GM13977 (cell line): ENCODE data around the gene ABI1.

Experiments used
- DNase-seq: peaks from one replicate; pipeline ENCODE4 v3.0.0; 2012; ENCODE audit warnings: low spot score
- CTCF ChIP-seq: IDR thresholded peaks from 2 replicates; pipeline ENCODE4 v1.5.1; 2012; ENCODE audit warnings: mild to moderate bottlenecking, control low read depth; ENCODE audit not compliant: insufficient read depth; ENCODE audit errors: extremely low read depth, missing control alignments
- in situ Hi-C: fragments of 300-500 bp; cut with MboI; formaldehyde crosslinking; loops from one replicate; pipeline ENCODE4 v1.12.0; 2022; ENCODE audit warnings: low sequenced_read_pairs, low pct_unique_long_range_greater_than_20kb, mixed read lengths, inconsistent platforms; ENCODE audit not compliant: unreplicated experiment

The ABI1 gene

GRCh38 chr10:26815500-26815899 lies 45.3 kb downstream of the ABI1 start:
- in situ Hi-C loops: no loop called here
- TF ChIP-seq CTCF: no peak
- no peak for DNase-seq

- TF ChIP-seq CTCF: no peak
- no peak for DNase-seq
- in situ Hi-C loops: no loop called here
Measured at GRCh38 chr10:26810435-26811026, 50.2 kb downstream of the ABI1 start.

GRCh38 chr10:26809973-26810372 lies 50.8 kb downstream of the ABI1 start:
- TF ChIP-seq CTCF: no peak
- in situ Hi-C loops: no loop called here
- DNase-seq: no peak

GRCh38 chr10:26807532-26807931 lies 53.2 kb downstream of the ABI1 start:
- no peak for TF ChIP-seq CTCF
- in situ Hi-C loops: no loop called here
- no peak for DNase-seq

- DNase-seq: no peak
- no peak for TF ChIP-seq CTCF
- in situ Hi-C loops: no loop called here
Measured at GRCh38 chr10:26806557-26806956, 54.2 kb downstream of the ABI1 start.

- DNase-seq: no peak
- TF ChIP-seq CTCF: no peak
- in situ Hi-C loops: no loop called here
Measured at GRCh38 chr10:26805567-26806245, 55.1 kb downstream of the ABI1 start.
